Retinal pigment epithelial cell (primary cell): ENCODE measurements around the gene GTPBP3.

Experiments used
- DNase-seq: peaks from one replicate; pipeline ENCODE4 v3.0.0-alpha.2; 2010; ENCODE audit warnings: low read depth
- H3K4me3 ChIP-seq: 2 replicates; pipeline ENCODE4 v1.5.1; 2011; ENCODE audit warnings: mild to moderate bottlenecking, low read length, control low read depth, moderate library complexity
- TF ChIP-seq, protein P1 (sequence below): conservative IDR thresholded peaks from 2 replicates; pipeline ENCODE4 v1.5.1; 2011; ENCODE audit warnings: low read depth, low read length, control low read depth, inconsistent platforms

Gene GTPBP3

DNA sequence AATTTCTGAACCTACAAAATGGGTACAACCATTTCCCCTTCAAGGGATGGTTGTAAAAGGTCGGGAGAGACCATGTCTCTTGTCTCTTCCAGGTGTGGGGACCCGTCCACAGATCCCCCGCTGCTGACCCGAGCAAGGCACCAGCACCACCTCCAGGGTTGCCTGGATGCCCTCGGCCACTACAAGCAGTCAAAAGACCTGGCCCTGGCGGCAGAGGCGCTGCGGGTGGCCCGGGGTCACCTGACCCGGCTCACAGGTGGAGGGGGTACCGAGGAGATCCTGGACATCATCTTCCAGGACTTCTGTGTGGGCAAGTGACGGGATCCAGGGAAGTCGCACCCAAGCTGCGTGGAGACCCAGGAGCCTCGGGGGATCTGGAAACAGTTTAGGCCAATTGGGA is 4.0 kb downstream of the GTPBP3 start:
- TF ChIP-seq, protein P1, sequence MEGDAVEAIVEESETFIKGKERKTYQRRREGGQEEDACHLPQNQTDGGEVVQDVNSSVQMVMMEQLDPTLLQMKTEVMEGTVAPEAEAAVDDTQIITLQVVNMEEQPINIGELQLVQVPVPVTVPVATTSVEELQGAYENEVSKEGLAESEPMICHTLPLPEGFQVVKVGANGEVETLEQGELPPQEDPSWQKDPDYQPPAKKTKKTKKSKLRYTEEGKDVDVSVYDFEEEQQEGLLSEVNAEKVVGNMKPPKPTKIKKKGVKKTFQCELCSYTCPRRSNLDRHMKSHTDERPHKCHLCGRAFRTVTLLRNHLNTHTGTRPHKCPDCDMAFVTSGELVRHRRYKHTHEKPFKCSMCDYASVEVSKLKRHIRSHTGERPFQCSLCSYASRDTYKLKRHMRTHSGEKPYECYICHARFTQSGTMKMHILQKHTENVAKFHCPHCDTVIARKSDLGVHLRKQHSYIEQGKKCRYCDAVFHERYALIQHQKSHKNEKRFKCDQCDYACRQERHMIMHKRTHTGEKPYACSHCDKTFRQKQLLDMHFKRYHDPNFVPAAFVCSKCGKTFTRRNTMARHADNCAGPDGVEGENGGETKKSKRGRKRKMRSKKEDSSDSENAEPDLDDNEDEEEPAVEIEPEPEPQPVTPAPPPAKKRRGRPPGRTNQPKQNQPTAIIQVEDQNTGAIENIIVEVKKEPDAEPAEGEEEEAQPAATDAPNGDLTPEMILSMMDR, result no peak

DNA sequence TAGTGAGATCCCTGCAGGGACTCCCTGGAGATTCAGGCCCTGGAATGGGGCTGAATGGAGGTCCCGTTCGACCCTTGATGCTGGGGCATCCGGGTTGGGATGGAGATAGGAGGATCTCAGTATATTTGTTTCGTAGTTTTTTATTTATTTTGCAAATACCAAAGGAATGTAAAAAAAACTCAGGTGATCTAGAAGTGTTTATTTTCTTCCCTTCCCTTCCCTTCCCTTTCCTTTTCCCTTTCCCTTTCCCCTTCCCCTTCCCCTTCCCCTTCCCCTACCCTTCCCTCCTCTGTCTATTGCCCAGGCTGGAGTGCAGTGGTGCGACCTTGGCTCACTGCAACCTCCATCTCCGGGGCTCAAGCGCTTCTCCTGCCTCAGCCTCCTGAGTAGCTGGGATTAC is 4.5 kb downstream of the GTPBP3 start:
- TF ChIP-seq, protein P1, result no peak
- H3K4me3 ChIP-seq, result no peak overlapping the region
- no peak for DNase-seq

More for the DNA sequence above, 4.0 kb downstream of the GTPBP3 start:
- H3K4me3 ChIP-seq, result no peak overlapping the region
- no peak for DNase-seq

DNA sequence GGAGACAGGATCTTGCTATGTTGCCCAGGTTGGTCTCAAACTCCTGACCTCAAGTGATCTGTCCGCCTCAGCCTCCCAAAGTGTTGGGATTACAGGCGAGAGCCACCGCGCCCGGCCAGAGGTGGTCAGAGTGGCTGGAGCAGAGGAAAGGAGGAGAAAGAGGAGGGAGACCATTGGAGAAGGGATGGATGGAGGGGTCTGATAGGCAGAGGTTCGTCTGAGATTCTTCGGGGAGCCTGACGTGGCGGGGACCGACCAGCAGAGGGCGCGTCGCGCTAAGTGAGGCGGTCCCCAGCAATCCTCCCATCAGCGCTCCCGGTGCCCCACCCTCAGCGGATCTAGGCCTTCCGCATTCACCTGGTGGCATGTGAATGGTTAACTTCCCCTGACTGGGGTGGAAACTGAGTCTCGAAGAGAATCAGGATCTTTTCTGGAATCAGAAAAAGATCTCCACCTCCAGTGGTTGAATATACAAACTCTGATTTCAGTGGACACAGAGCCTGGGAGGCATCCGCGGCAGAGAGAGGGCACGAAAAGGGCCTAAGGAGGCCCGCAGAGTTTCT is 8.8 kb downstream of the GTPBP3 start:
- no peak for DNase-seq
- H3K4me3 ChIP-seq, result no peak overlapping the region
- TF ChIP-seq, protein P1, result peak; percentile 86

DNA sequence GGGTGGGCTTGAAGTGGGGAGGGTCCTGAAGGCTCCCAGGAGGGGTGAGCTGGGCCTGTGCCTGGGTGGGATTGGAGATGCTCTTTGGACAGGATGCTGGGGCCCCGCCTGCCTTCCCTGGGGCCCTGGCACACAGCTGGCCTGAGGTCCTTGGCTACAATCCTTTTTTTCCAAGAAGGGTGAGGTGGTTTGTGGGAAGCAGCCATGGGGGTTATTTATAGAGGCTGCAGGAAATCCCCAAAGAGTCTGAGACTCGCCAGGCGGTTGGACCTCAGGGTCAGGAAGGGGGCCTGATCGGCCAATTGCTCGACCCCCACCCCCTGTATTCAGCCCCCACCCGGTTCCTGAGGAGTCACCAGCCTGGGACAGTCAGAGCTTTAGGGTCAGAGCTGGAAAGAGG is 10.0 kb downstream of the GTPBP3 start:
- no peak for DNase-seq
- H3K4me3 ChIP-seq, result no peak overlapping the region
- TF ChIP-seq, protein P1, result no peak

DNA sequence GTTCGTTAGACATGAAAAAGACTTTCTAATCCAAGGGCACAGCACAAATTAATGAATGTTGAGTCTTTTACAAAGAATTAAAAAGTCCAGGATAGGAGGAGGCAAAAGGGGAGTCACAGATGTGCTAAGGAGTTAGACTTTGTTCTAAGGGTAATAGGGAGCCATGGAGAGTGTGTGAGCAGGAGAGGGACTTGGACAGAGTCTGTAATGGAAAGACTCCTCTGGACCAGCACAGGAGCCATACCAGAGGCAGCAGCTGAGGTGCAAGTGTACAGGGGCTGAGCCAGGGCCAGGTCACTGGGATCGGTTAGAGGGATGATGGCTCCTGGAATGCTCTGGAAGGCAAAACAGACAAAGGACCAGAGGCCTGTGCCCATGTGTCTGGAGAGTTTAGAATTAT is 10.5 kb downstream of the GTPBP3 start:
- TF ChIP-seq, protein P1, result no peak
- H3K4me3 ChIP-seq, result no peak overlapping the region
- DNase-seq, result no peak

DNA sequence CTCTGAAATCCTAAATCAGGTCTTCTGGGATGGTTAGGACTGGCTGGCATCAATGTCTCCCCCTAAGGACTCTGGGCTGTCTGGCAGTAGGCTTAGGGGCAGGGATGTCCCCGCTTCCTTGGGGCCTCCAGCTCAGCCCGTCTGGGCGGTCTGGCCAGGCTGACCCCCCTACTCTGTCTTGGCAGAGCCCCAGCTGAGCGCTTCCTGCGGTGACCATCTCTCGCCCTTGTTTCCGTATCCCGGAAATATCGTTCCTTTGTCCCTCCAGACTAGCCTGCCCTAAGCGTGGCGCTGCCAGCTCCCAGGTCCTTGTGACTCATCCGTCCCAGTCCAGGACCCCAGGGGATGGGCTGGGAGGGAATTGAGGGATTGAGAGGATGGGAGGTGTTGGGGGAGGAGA is 11.3 kb downstream of the GTPBP3 start:
- peak overlapping the region; percentile 12 for H3K4me3 ChIP-seq
- no peak for DNase-seq
- TF ChIP-seq, protein P1, result no peak

DNA sequence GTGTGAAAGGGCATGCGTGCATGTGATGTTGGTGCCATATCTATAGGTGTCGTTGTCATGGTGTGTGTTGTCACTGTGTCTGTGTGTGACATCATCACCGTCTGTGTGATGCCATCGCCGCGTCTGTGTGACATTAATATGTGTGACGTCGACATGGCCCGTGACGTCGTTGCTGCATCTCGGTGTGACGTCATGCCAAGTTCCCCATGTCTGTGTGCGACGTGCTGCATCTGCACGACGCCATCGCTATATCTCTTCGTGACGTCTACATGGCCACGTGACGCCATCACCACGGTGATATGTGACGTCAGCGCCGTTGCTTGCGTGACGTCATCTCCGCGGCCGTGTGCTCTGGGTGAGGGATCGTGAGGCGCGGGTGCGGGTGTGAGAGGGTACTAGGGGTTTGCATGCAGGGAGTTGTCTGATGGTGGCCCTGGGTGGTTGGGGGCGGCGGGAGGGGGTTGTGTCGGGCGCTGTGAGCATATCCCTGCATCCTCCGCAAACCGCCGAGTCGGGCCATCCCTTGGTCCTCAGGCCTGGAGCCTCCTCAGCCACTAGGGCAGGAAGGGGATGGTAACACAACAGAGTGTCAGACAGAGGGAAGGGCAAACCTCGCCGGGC is 14.6 kb downstream of the GTPBP3 start:
- TF ChIP-seq, protein P1, result no peak
- DNase-seq, result no peak
- H3K4me3 ChIP-seq, result no peak overlapping the region
